T-helper 17 cell (primary cell): Measurements from ENCODE around the gene AUTS2. TPM values are rescaled to one million over a fixed set of nuclear protein-coding genes. Genes with fewer than 3 reads are reported as not detected.

ENCODE experiments used
- ATAC-seq: fragments of 150-1000 bp; cut with Tn5 transposase; 2 replicates; pipeline ENCODE4 v1.10.0; 2021; ENCODE audit warnings: mild to moderate bottlenecking, moderate library complexity
- DNase-seq, 3 donors: peaks; one replicate each; pipeline versions ENCODE4 v3.0.0 to v3.0.0-alpha.2; 2020 to 2021
- H3K9me3 ChIP-seq: one replicate; pipeline ENCODE4 v1.7.0; 2013; ENCODE audit warnings: low read length, mild to moderate bottlenecking; ENCODE audit not compliant: control insufficient read depth, poor library complexity, severe bottlenecking
- H3K27ac Mint-ChIP-seq: one replicate; pipeline ENCODE4 v1.8.0; 2022; ENCODE audit warnings: mild to moderate bottlenecking, moderate library complexity, mixed read lengths
- H3K27me3 Mint-ChIP-seq: one replicate; pipeline ENCODE4 v1.8.0; 2022; ENCODE audit warnings: mixed read lengths
- H3K36me3 Mint-ChIP-seq: one replicate; pipeline ENCODE4 v1.8.0; 2022; ENCODE audit warnings: low read depth, mixed read lengths
- H3K4me1 Mint-ChIP-seq: one replicate; pipeline ENCODE4 v1.8.0; 2022; ENCODE audit warnings: mild to moderate bottlenecking, mixed read lengths
- H3K4me3 Mint-ChIP-seq: one replicate; pipeline ENCODE4 v1.8.0; 2022; ENCODE audit warnings: mild to moderate bottlenecking, moderate library complexity, mixed read lengths
- total RNA-seq, 4 donors: library from RNA in 2 of 4; stranded (reverse) in 2 of 4; gene quantifications; one replicate each; pipeline ENCODE4 v1.2.3 and lab custom pipeline; 2022 to 2026

AUTS2 gene
- total RNA-seq, 2 donors from 2014 or later, result 84.2 to 89.5 TPM

DNA sequence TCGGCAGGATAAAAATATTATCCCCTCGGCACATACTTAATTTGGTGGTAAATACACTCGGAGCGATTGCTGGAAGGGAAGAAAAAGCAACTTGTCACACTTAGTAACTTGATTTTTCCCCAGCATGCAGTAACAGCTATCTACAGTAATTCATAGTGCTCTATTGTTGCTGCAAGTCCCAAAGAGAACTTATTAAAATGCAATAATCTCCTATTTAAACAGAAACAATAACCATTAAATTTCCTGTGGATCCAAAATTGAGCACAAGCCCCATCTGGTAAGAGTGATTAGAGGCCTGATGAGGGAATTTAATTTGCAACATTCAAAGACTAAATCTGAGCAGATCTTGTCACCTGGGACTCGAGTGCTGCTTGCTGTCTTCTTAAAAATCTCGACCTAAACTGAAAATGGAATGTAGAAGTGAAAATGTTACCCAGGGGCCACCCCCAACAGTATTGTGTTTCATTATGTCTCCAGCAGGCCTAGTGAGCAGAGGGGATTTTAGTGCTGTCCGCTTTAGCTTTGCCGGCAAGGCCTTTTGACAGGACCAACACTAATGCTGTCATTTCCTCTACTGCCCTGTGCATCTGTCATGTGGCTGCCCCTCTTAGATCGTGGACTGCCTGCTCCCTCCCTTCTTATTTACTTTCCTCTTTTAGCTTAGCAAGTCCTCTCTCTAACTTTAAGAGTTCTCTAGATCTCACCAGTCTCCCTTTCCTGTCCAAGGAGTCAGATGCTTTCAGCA lies 639.7 kb downstream of the AUTS2 start:
- DNase-seq, result no peak
- H3K4me3 Mint-ChIP-seq, result no peak overlapping the region

DNA sequence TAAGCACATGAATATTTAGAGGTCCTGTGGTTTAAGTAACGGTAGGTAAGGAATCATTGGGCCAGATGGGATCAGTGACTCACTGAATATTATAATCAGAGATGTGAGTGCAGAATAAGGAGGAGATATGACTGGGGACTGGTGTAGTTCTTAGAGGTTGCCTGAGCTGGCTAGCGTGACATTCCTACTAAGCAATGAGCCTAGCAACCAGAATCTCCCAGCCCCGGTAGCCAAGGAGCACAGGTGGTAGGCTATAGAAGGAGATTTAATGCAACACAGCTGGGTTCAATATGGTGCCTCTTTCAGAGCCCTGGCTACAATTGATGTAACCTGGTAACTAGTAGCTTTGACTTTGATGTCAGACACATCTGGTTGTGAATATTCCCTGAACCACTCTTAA lies 641.6 kb downstream of the AUTS2 start:
- Mint-ChIP-seq H3K4me1 (peaks cover 3% of the 10 kb centered on the region), H3K4me3 (no peak overlapping the region), H3K36me3 (no peaks in the 10 kb centered on the region), H3K27me3 (no peaks in the 10 kb centered on the region), H3K27ac (no peak overlapping the region)
- H3K9me3 ChIP-seq, result no peaks in the 10 kb centered on the region
- ATAC-seq (no peak), DNase-seq (no peak)

More for the DNA sequence above, 639.7 kb downstream of the AUTS2 start:
- Mint-ChIP-seq H3K27me3 (no peaks in the 10 kb centered on the region), H3K27ac (no peak overlapping the region), H3K4me1 (peaks cover 3% of the 10 kb centered on the region), H3K36me3 (no peaks in the 10 kb centered on the region)
- no peak for ATAC-seq
- no peaks in the 10 kb centered on the region for H3K9me3 ChIP-seq

DNA sequence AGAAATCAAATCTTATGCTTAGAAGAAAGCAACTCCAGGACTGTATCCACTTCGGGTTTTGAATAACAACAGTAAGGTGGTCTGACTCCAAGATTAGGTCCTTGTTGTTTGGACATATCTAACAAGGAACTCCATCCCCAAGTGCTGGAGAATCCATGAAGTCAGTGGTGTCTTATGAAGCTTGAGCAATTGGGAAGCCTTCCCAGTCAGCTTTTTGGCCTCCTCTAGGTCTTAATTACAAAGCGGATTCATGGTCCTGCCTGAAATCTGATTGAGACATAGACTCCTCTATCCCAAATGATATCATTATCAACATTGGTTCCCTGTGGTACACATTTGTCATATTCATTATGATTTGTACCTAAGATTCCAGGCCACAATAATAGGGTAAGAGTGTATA lies 642.6 kb downstream of the AUTS2 start:
- H3K27ac Mint-ChIP-seq, result no peak overlapping the region
- DNase-seq, result no peak
- H3K4me3 Mint-ChIP-seq, result no peak overlapping the region
- ATAC-seq, result no peak
- H3K36me3 Mint-ChIP-seq, result no peaks in the 10 kb centered on the region
- no peaks in the 10 kb centered on the region for H3K27me3 Mint-ChIP-seq
- peaks cover 3% of the 10 kb centered on the region for H3K4me1 Mint-ChIP-seq
- H3K9me3 ChIP-seq, result no peaks in the 10 kb centered on the region

DNA sequence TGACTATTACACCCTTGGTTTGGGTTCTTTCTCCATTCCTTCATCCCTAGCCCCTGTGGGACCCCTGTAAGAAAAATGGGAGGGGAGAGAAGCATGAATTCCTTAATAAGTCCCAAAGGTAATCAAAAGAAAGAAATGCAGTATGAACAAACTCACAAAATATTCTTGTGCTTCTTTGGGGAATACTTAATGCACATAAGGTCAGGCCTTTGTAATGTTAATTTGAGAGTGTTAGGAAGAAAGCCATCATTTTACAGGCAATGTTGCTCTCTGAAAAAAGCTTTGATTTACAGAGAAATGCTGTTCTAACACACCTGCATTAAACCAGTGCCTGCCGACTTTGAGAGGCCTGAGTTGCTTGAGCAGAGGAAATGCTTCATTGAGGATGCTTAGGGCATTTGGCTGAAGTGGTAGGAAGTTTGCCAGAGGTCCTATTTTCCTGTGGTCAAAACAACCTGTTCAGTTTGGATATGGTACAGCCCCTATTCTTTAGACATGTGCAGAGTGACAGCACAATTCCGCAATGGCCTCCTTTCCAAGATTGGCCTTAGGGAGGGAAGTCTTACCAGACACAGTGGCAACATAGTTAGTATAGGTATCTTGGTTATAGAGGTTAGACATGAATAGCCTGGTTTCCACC lies 643.4 kb downstream of the AUTS2 start:
- ATAC-seq, result no peak
- H3K9me3 ChIP-seq, result no peaks in the 10 kb centered on the region
- Mint-ChIP-seq H3K4me1 (peaks cover 3% of the 10 kb centered on the region), H3K27ac (no peak overlapping the region), H3K27me3 (no peaks in the 10 kb centered on the region), H3K36me3 (no peaks in the 10 kb centered on the region), H3K4me3 (no peak overlapping the region)
- no peak for DNase-seq

DNA sequence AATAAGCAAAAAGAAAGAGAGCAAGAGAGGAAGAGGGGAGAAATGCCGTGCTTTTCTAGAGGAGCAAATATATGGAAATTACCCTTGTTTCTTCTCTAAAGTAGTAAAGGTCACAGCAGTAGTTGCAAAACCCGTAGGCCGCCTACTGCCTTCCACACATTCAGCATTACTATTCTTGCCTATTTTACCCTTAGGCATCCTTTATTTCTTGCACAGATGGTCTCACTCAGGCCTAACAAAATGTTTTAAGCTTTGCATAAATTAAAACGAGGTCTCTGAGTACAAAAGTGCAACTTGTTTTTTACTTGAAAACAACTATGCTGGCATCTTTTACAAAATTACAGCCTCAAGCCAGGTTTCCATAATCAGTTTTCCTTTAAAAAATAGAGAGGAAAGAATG lies 644.6 kb downstream of the AUTS2 start:
- H3K27ac Mint-ChIP-seq, result no peak overlapping the region
- ATAC-seq (no peak), DNase-seq (no peak)
- H3K4me3 Mint-ChIP-seq, result no peak overlapping the region
- peaks cover 3% of the 10 kb centered on the region for H3K4me1 Mint-ChIP-seq
- no peaks in the 10 kb centered on the region for H3K36me3 Mint-ChIP-seq
- H3K9me3 ChIP-seq, result no peaks in the 10 kb centered on the region
- no peaks in the 10 kb centered on the region for H3K27me3 Mint-ChIP-seq

DNA sequence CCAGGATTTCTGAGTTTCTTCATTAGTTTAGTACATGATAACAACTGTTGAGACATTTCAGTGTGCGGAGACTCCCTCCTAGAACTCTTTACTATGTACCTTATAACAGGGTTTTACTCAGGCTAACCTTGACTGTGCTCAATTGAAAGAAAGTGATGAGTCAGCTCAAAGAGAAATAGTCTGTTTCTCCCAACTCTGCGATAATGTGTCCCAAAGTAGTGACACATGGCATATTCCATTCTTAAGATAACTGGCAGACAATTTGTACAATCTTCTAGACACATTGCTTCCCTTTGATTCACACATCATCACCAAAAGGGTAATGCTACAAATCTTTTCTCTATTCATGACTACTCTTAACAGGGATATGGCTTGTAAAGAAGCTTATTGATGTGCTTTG lies 645.2 kb downstream of the AUTS2 start:
- ATAC-seq (no peak), DNase-seq (no peak)
- no peaks in the 10 kb centered on the region for H3K36me3 Mint-ChIP-seq
- H3K4me1 Mint-ChIP-seq, result peaks cover under 1% of the 10 kb centered on the region
- no peak overlapping the region for H3K27ac Mint-ChIP-seq
- no peaks in the 10 kb centered on the region for H3K27me3 Mint-ChIP-seq
- no peak overlapping the region for H3K4me3 Mint-ChIP-seq
- H3K9me3 ChIP-seq, result no peaks in the 10 kb centered on the region

DNA sequence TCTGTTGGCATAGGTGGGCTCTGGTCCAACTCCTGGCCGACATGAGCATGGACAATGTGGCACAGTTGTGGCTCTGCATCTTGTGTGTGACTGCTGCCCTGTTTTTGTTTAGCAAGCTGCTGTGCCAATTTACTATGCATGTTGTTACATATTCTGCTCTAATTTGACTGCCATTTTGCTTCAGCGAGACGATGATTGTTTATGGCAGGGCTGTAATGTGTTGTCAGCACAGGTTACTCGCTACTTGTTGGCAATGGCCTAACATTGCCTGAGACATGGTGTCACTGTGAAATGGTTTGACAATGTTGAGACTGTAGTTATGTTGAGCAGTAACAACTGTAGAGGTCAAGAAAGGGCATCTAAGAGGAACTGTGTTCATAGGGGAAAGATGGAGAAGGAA lies 659.6 kb downstream of the AUTS2 start:
- Mint-ChIP-seq H3K4me3 (no peak overlapping the region), H3K27ac (no peak overlapping the region), H3K27me3 (no peaks in the 10 kb centered on the region), H3K36me3 (no peaks in the 10 kb centered on the region), H3K4me1 (no peaks in the 10 kb centered on the region)
- ATAC-seq (no peak), DNase-seq (no peak)
- H3K9me3 ChIP-seq, result no peaks in the 10 kb centered on the region

DNA sequence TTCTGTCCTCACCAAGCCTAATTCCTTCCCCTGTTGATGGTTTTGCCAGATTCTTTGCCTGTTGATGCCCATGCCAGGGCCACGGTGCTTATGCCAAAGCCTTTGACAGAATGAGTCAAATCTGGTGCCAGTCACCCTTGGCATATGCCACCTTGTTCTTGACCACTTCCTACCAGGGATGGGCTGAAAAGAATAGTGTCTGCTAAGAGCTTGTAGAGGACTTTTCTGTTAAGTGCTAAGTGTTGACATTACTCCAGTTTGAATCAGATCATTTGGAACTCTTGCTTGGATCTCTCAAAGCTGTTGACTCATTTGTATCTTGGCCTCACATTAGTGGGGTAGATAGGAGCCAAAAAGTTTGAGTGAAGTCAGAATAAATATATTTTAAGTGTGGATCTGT lies 661.2 kb downstream of the AUTS2 start:
- Mint-ChIP-seq H3K27ac (no peak overlapping the region), H3K27me3 (no peaks in the 10 kb centered on the region), H3K4me3 (no peak overlapping the region), H3K4me1 (no peaks in the 10 kb centered on the region), H3K36me3 (no peaks in the 10 kb centered on the region)
- no peaks in the 10 kb centered on the region for H3K9me3 ChIP-seq
- no peak for ATAC-seq
- no peak for DNase-seq

DNA sequence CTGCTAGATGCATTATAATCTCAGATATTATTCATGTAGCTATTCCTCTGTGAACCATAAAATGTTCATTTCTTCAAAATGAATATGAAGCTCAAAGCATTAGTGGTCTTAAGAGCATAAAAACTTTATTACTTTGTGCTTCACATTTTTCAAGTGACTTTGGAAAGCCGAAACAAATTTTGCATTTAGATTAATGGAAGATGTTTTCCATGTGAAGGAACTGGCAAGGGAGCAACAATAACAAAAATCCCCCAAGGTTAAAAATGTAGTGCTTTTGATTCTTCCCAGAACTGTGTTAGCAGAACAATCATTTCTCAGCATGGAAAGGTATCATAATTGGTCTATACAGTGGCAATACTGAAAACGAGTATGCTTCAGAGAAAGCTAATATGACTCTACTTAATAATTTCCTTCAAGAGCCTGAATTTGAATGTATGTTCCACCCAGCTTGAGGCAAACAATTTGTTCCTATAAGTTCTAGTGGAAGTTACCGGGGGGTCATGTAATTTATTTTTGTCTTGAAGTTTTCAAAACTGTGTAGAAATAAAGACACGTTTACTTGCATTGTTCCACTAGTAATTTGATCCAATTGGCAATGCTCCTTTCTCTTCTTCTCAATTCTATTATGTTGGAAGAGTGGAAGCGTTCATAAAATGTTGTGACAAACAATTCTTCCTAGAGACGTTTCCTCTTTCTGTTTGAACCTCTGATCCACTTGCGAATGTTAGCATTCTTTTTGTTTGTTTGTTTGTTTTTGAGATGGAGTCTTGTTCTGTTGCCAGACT lies 665.4 kb downstream of the AUTS2 start:
- H3K9me3 ChIP-seq, result no peaks in the 10 kb centered on the region
- Mint-ChIP-seq H3K4me1 (no peaks in the 10 kb centered on the region), H3K36me3 (no peaks in the 10 kb centered on the region), H3K27me3 (no peaks in the 10 kb centered on the region), H3K27ac (no peak overlapping the region), H3K4me3 (no peak overlapping the region)
- no peak for ATAC-seq
- no peak for DNase-seq

DNA sequence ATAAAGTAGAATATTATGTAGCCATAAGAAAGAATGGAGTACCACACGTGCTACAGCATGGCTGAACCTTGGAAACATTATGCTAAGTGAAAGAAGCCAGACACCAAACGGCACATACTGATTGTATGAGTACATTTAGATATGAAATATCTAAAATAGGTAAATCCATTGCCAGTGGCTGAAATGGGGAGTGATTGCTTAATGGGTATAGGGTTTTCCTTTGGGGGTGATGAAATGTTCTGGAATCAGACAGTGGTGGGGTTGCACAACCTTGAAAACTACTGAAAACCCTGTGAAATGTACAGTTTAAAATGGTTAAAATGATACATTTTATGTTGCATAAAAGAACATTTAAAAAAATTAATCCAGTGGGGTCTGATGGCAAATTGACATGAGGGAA lies 667.9 kb downstream of the AUTS2 start:
- no peak overlapping the region for H3K4me3 Mint-ChIP-seq
- no peaks in the 10 kb centered on the region for H3K9me3 ChIP-seq
- no peaks in the 10 kb centered on the region for H3K27me3 Mint-ChIP-seq
- no peaks in the 10 kb centered on the region for H3K4me1 Mint-ChIP-seq
- H3K27ac Mint-ChIP-seq, result no peak overlapping the region
- DNase-seq, result no peak
- no peaks in the 10 kb centered on the region for H3K36me3 Mint-ChIP-seq
- ATAC-seq, result no peak

DNA sequence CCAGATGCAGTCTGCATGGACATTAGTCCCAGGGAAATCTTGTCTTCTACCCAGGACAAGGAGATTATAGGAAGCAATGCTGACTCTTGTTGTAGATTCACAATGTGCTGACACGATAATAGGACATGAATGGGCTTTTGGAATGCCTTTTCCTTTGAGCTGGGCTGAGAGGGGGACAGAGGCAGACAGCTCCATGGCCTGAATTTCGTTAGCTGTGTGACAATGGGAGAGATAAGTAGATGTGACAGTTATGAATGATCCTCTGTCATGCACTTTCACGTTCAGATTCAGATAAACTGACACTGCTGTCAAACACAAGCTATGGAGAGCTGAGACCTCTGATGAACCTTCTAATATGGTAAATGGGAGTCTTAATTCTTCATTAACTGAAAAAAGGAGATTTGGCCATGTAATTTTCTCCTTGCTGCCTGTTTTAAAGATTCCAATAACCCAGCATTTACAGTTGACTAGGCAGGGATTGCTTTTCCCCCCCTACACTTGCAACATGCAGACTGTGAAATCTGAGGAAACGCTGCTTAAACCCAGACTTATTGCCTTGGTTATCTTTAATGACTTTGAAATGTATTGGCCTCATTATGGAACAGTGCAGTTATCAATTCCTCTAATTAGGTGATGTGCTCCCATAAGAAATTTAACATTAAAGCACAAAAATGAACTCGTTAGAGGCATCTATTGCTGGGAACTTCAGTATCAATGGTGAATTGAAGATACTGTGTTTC lies 669.3 kb downstream of the AUTS2 start:
- H3K4me1 Mint-ChIP-seq, result no peaks in the 10 kb centered on the region
- H3K36me3 Mint-ChIP-seq, result no peaks in the 10 kb centered on the region
- H3K4me3 Mint-ChIP-seq, result no peak overlapping the region
- ATAC-seq (no peak), DNase-seq (no peak)
- no peaks in the 10 kb centered on the region for H3K9me3 ChIP-seq
- no peaks in the 10 kb centered on the region for H3K27me3 Mint-ChIP-seq
- no peak overlapping the region for H3K27ac Mint-ChIP-seq

DNA sequence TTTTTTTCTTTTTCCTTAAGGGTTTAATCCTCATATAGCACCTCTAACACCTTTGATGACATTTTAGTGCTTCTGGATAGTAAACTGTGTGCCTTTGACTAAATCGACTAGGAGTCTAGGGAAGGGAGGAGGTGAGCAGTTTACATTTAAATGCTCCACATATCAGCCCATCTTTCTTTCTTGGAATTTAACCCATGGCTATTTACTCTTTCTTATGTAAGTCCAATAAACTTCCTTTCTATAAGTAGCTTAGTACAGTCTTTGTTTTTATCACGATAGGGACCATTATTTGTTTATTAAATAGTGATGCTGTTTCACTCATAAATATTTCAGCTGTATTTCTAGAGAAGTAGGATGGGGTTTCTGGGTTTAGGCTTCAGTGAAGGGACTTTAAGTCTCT lies 669.9 kb downstream of the AUTS2 start:
- H3K27me3 Mint-ChIP-seq, result no peaks in the 10 kb centered on the region
- ATAC-seq (no peak), DNase-seq (no peak)
- no peaks in the 10 kb centered on the region for H3K36me3 Mint-ChIP-seq
- no peak overlapping the region for H3K4me3 Mint-ChIP-seq
- no peaks in the 10 kb centered on the region for H3K9me3 ChIP-seq
- H3K4me1 Mint-ChIP-seq, result no peaks in the 10 kb centered on the region
- H3K27ac Mint-ChIP-seq, result no peak overlapping the region

DNA sequence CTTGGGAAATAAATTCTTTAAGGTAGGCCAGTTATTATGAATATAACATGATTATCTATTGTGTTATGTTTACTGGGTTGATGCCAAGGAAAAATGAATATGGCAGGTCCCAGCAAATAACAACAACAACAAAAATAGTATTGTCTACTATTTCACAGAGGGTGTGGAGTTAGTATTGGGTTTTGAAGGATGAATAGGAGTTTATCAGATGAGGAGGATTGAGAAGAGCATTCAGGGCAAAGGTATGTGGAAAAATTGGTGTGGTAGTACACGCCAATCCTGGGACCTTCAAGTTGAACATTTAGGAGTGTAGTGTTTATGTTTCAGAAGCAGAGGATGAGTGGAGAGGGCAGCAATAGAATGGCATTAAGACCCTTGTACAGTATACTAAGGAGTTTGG lies 671.9 kb downstream of the AUTS2 start:
- no peaks in the 10 kb centered on the region for H3K9me3 ChIP-seq
- DNase-seq (no peak), ATAC-seq (no peak)
- Mint-ChIP-seq H3K27ac (no peak overlapping the region), H3K36me3 (no peaks in the 10 kb centered on the region), H3K4me3 (no peak overlapping the region), H3K27me3 (no peaks in the 10 kb centered on the region), H3K4me1 (no peaks in the 10 kb centered on the region)
